Naive thymus-derived CD4-positive, alpha-beta T cell (primary cell): ENCODE measurements around the gene HTATIP2. TPM values are rescaled to one million over a fixed set of nuclear protein-coding genes. Genes with fewer than 3 reads are reported as not detected.

Experiments
- ATAC-seq: fragments of 150-1000 bp; cut with Tn5 transposase; 2 replicates; pipeline ENCODE4 v1.10.0; 2021; ENCODE audit warnings: mild to moderate bottlenecking, moderate library complexity
- CTCF ChIA-PET: fragments of 350-600 bp; sonication (Branson Sonifier 250); formaldehyde crosslinking; loops from one replicate; lab custom pipeline; 2021; ENCODE audit warnings: antibody characterized with exemption; lab: Charles Lee
- POLR2A ChIA-PET: fragments of 350-600 bp; sonication (Branson Sonifier 250); formaldehyde crosslinking; loops from one replicate; lab custom pipeline; 2021; ENCODE audit warnings: antibody characterized with exemption, inconsistent platforms; lab: Charles Lee
- DNase-seq, 9 donors: peaks; one replicate each; pipeline versions ENCODE4 v3.0.0 to v3.0.0-alpha.2; 2020 to 2022; ENCODE audit warnings: mixed read lengths in 1 of 9
- H3K27ac ChIP-seq: one replicate; pipeline ENCODE4 v1.7.0; 2013; ENCODE audit warnings: mild to moderate bottlenecking, low read depth, low read length, moderate library complexity
- H3K27me3 ChIP-seq, 2 donors: one replicate each; pipeline ENCODE4 v1.7.0; 2013; ENCODE audit warnings: low read length in 2 of 2, mild to moderate bottlenecking in 2 of 2, moderate library complexity in 2 of 2; ENCODE audit not compliant: control insufficient read depth in 2 of 2, insufficient read depth in 2 of 2
- H3K36me3 ChIP-seq, 3 experiments: 1 replicate in 2 of 3; 2 replicates in 1 of 3; pipeline ENCODE4 v1.7.0; 2013; ENCODE audit warnings: low read length in 3 of 3, mild to moderate bottlenecking in 3 of 3, moderate library complexity in 1 of 3; ENCODE audit not compliant: insufficient read depth in 3 of 3, control insufficient read depth in 2 of 3
- H3K4me1 ChIP-seq, 2 donors: one replicate each; pipeline ENCODE4 v1.7.0; 2013; ENCODE audit warnings: low read length in 2 of 2, mild to moderate bottlenecking in 2 of 2, moderate library complexity in 1 of 2; ENCODE audit not compliant: control insufficient read depth in 2 of 2, insufficient read depth in 2 of 2
- H3K4me3 ChIP-seq: 2 replicates; pipeline ENCODE4 v1.7.0; 2013; ENCODE audit warnings: mild to moderate bottlenecking, low read length
- H3K9me3 ChIP-seq, 3 experiments: 1 replicate in 2 of 3; 2 replicates in 1 of 3; pipeline ENCODE4 v1.7.0; 2013; ENCODE audit warnings: low read length in 3 of 3; ENCODE audit not compliant: control insufficient read depth in 2 of 3
- H3K27ac Mint-ChIP-seq, 9 donors: one replicate each; pipeline ENCODE4 v1.8.0; 2020 to 2022; ENCODE audit warnings: mixed read lengths in 9 of 9, mild to moderate bottlenecking in 8 of 9, moderate library complexity in 5 of 9, inconsistent platforms in 2 of 9
- H3K27me3 Mint-ChIP-seq, 5 donors: one replicate each; pipeline ENCODE4 v1.8.0; 2021 to 2022; ENCODE audit warnings: mixed read lengths in 5 of 5, mild to moderate bottlenecking in 1 of 5
- H3K36me3 Mint-ChIP-seq, 5 donors: one replicate each; pipeline ENCODE4 v1.8.0; 2020 to 2022; ENCODE audit warnings: mixed read lengths in 5 of 5, mild to moderate bottlenecking in 3 of 5, inconsistent platforms in 1 of 5
- H3K4me1 Mint-ChIP-seq, 7 donors: one replicate each; pipeline ENCODE4 v1.8.0; 2020 to 2022; ENCODE audit warnings: mixed read lengths in 7 of 7, mild to moderate bottlenecking in 3 of 7, inconsistent platforms in 1 of 7
- H3K4me3 Mint-ChIP-seq, 10 donors: one replicate each; pipeline ENCODE4 v1.8.0; 2020 to 2022; ENCODE audit warnings: mild to moderate bottlenecking in 10 of 10, mixed read lengths in 10 of 10, moderate library complexity in 6 of 10, inconsistent platforms in 2 of 10
- H3K9me3 Mint-ChIP-seq, 11 donors: one replicate each; pipeline ENCODE4 v1.8.0; 2020 to 2022; ENCODE audit warnings: mixed read lengths in 11 of 11, mild to moderate bottlenecking in 4 of 11, inconsistent platforms in 1 of 11, moderate library complexity in 1 of 11
- intact Hi-C, 2 donors: fragments of 100-400 bp; cut with micrococcal nuclease; formaldehyde crosslinking; loops; one replicate each; pipeline ENCODE4 v1.15.1; 2023
- polyA plus RNA-seq, 2 donors: library from polyadenylated mRNA; unstranded; fragments of 300-500 nt; fragmentation: Illumina TruSeq; gene quantifications; one replicate each; pipeline ENCODE4 v1.2.3, GENCODE V29; 2021
- total RNA-seq, 6 experiments: library from RNA in 5 of 6; stranded (reverse) in 5 of 6; gene quantifications; 1 replicate in 5 of 6; 2 replicates in 1 of 6; pipeline ENCODE4 v1.2.3 and lab custom pipeline; 2021 to 2026

The HTATIP2 gene
- total and polyA plus RNA-seq, 7 experiments from 2014 or later: 12.0 to 70.2 (median 41.0) TPM

GRCh38 chr11:20342347-20343141 is 21.0 kb upstream of the HTATIP2 start:
- Histone ChIP-seq H3K27me3 (peaks cover 0 to 5% of the 10 kb centered on the region in 2 donors), H3K9me3 (no peaks in the 10 kb centered on the region), H3K4me3 (no peak overlapping the region), H3K4me1 (no peaks in the 10 kb centered on the region), H3K27ac (no peak overlapping the region), H3K36me3 (no peaks in the 10 kb centered on the region)
- ATAC-seq: peak; percentile 44
- CTCF ChIA-PET: interaction anchor here (0.7 kb wide), 1 partner anchor 213 kb away, joined by 4 read pairs; no protein-coding TSS in a partner anchor
- peaks cover 27 to 76% (median 69%) of the 10 kb centered on the region in 5 donors for H3K27me3 Mint-ChIP-seq
- H3K4me3 Mint-ChIP-seq: peak overlapping the region in 7 of 10 donors; percentile 17 to 71 (median 50)
- H3K4me1 Mint-ChIP-seq: peaks cover 0 to 16% (median 4%) of the 10 kb centered on the region in 7 donors
- intact Hi-C loops: no loop called here
- H3K36me3 Mint-ChIP-seq: peaks cover 0 to 4% (median 0%) of the 10 kb centered on the region in 5 donors
- peak in 4 of 9 donors; percentile 5 to 32 (median 20) for DNase-seq
- no peak overlapping the region for H3K27ac Mint-ChIP-seq
- peaks cover 0 to 4% (median 0%) of the 10 kb centered on the region in 11 donors for H3K9me3 Mint-ChIP-seq
- POLR2A ChIA-PET: no interaction called here

GRCh38 chr11:20351136-20351535 is 12.4 kb upstream of the HTATIP2 start:
- Mint-ChIP-seq H3K27ac (no peak overlapping the region), H3K36me3 (no peaks in the 10 kb centered on the region), H3K4me3 (no peak overlapping the region), H3K9me3 (no peaks in the 10 kb centered on the region), H3K4me1 (peaks cover 0 to 21% (median 8%) of the 10 kb centered on the region in 7 donors), H3K27me3 (peaks cover 0 to 37% (median 7%) of the 10 kb centered on the region in 5 donors)
- H3K4me1 ChIP-seq: no peaks in the 10 kb centered on the region
- no peak overlapping the region for H3K27ac ChIP-seq
- ChIA-PET CTCF (interaction anchor here (5.2 kb wide), 1 partner anchor 223 kb away, joined by 54 read pairs; no protein-coding TSS in a partner anchor), POLR2A (no interaction called here)
- no peaks in the 10 kb centered on the region for H3K27me3 ChIP-seq
- H3K4me3 ChIP-seq: no peak overlapping the region
- ATAC-seq: no peak
- no peak for DNase-seq
- H3K9me3 ChIP-seq: no peaks in the 10 kb centered on the region
- intact Hi-C loops: loop anchor here in 1 of 2 donors (5.0 kb wide), 2 partner anchors 109 to 399 kb away; no protein-coding TSS in a partner anchor
- H3K36me3 ChIP-seq: no peaks in the 10 kb centered on the region

GRCh38 chr11:20351751-20352262 is 11.7 kb upstream of the HTATIP2 start:
- H3K4me3 Mint-ChIP-seq: peak overlapping the region in 3 of 10 donors; percentile 1 to 30 (median 8)
- ChIA-PET CTCF (interaction anchor here (1.0 to 5.2 kb wide), 3 partner anchors 8 to 223 kb away, joined by 3 to 54 read pairs (median 5); no protein-coding TSS in a partner anchor), POLR2A (no interaction called here)
- H3K36me3 ChIP-seq: no peaks in the 10 kb centered on the region
- H3K27me3 Mint-ChIP-seq: peaks cover 0 to 30% (median 5%) of the 10 kb centered on the region in 5 donors
- no peaks in the 10 kb centered on the region for H3K36me3 Mint-ChIP-seq
- DNase-seq (peak in 3 of 9 donors; percentile 10 to 28 (median 23)), ATAC-seq (peak; percentile 36)
- H3K4me3 ChIP-seq: no peak overlapping the region
- intact Hi-C loops: loop anchor here in 1 of 2 donors (5.0 kb wide), 2 partner anchors 110 to 400 kb away; no protein-coding TSS in a partner anchor
- H3K27ac Mint-ChIP-seq: no peak overlapping the region
- H3K4me1 ChIP-seq: no peaks in the 10 kb centered on the region
- no peak overlapping the region for H3K27ac ChIP-seq
- H3K4me1 Mint-ChIP-seq: peaks cover 0 to 21% (median 8%) of the 10 kb centered on the region in 7 donors
- H3K27me3 ChIP-seq: no peaks in the 10 kb centered on the region
- H3K9me3 ChIP-seq: no peaks in the 10 kb centered on the region
- H3K9me3 Mint-ChIP-seq: no peaks in the 10 kb centered on the region

- Mint-ChIP-seq H3K4me3 (no peak overlapping the region), H3K36me3 (no peaks in the 10 kb centered on the region), H3K4me1 (peaks cover 0 to 21% (median 8%) of the 10 kb centered on the region in 7 donors), H3K27ac (no peak overlapping the region), H3K27me3 (peaks cover 0 to 15% (median 0%) of the 10 kb centered on the region in 5 donors), H3K9me3 (no peaks in the 10 kb centered on the region)
- DNase-seq (peak in 2 of 9 donors; percentile 11 to 32), ATAC-seq (peak; percentile 57)
- Histone ChIP-seq H3K36me3 (no peaks in the 10 kb centered on the region), H3K27ac (no peak overlapping the region), H3K27me3 (no peaks in the 10 kb centered on the region), H3K9me3 (no peaks in the 10 kb centered on the region), H3K4me3 (no peak overlapping the region), H3K4me1 (no peaks in the 10 kb centered on the region)
- ChIA-PET CTCF (interaction anchor here (0.7 to 5.2 kb wide), 5 partner anchors 10 to 225 kb away, joined by 3 to 54 read pairs (median 4); partner anchors contain the start of gene HTATIP2), POLR2A (interaction anchor here (1.0 kb wide), 1 partner anchor 10 kb away, joined by 3 read pairs; the partner anchor contains the start of gene HTATIP2)
- intact Hi-C loops: loop anchor here in 1 of 2 donors (5.0 kb wide), 2 partner anchors 112 to 402 kb away; no protein-coding TSS in a partner anchor
These were observed 9.6 kb upstream of the HTATIP2 start for GRCh38 chr11:20353829-20354434.

GRCh38 chr11:20355221-20356219 is 8.0 kb upstream of the HTATIP2 start:
- ChIA-PET POLR2A (no interaction called here), CTCF (interaction anchor here (1.1 to 5.2 kb wide), 3 partner anchors 17 to 230 kb away, joined by 3 to 54 read pairs (median 5); no protein-coding TSS in a partner anchor)
- peak; percentile 62 for ATAC-seq
- Histone ChIP-seq H3K27ac (no peak overlapping the region), H3K4me3 (no peak overlapping the region), H3K27me3 (no peaks in the 10 kb centered on the region), H3K4me1 (peaks cover 4 to 5% of the 10 kb centered on the region in 2 donors), H3K9me3 (no peaks in the 10 kb centered on the region), H3K36me3 (no peaks in the 10 kb centered on the region)
- intact Hi-C loops: loop anchor here (1.0 kb wide), 2 partner anchors 227 to 404 kb away; no protein-coding TSS in a partner anchor
- DNase-seq: peak in 6 of 9 donors; percentile 14 to 38 (median 23)
- Mint-ChIP-seq H3K27me3 (peaks cover 0 to 9% (median 0%) of the 10 kb centered on the region in 5 donors), H3K27ac (no peak overlapping the region), H3K9me3 (no peaks in the 10 kb centered on the region), H3K4me1 (peaks cover 8 to 30% (median 14%) of the 10 kb centered on the region in 7 donors), H3K4me3 (no peak overlapping the region), H3K36me3 (peaks cover 0 to 6% (median 0%) of the 10 kb centered on the region in 5 donors)
